GM13977 (cell line): ENCODE measurements around the gene NLRC5.

ENCODE experiments used
- DNase-seq: peaks from one replicate; pipeline ENCODE4 v3.0.0; 2012; ENCODE audit warnings: low spot score
- in situ Hi-C: fragments of 300-500 bp; cut with MboI; formaldehyde crosslinking; loops from one replicate; pipeline ENCODE4 v1.12.0; 2022; ENCODE audit warnings: low sequenced_read_pairs, low pct_unique_long_range_greater_than_20kb, mixed read lengths, inconsistent platforms; ENCODE audit not compliant: unreplicated experiment
- TF ChIP-seq, protein P1 (sequence below): IDR thresholded peaks from 2 replicates; pipeline ENCODE4 v1.5.1; 2012; ENCODE audit warnings: mild to moderate bottlenecking, control low read depth; ENCODE audit not compliant: insufficient read depth; ENCODE audit errors: extremely low read depth, missing control alignments

NLRC5 gene

DNA sequence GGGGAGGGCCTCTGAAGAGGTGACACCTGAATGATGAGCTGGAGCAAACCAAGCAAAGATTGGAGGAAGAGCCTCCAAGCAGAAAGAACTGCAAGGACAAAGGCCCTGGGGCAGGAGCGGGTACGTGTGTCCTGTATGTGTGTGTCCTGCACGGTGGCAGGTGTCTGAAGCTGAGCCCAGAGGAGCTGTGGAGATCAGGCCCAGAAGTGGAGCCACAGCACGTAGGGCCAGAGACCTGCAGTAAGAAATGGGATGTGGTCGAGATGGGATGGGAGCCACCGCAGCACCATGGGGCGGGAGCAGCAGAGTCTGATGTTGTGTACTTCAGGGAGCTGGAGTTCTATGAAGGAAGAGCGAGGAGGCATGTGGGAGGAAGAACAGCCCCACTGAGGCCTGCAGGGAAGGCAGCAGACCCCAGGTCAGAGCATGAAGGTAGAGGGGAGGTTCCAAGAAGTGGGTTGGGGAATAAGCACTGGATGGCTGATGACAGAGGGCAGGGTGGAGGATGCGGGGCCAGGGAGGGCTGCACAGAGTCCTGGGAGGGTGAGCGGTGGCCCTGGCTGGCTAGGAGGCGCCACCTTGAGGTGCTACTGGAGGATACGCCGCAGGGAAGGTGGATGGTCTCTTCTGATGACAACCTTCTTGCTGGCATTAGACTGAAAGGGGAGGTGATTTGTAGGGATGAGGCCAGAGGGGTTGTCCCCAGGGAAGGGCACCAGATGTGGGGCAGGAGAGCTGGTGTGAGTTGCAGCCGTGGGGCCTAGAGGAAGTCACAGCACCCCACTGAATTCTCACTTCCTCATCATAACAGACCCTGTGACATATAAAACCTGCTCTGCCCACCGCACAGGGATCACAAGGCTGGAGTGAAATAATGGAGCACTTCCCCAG, 38.2 kb upstream of the NLRC5 start:
- peak; percentile 66 for DNase-seq
- TF ChIP-seq, protein P1, sequence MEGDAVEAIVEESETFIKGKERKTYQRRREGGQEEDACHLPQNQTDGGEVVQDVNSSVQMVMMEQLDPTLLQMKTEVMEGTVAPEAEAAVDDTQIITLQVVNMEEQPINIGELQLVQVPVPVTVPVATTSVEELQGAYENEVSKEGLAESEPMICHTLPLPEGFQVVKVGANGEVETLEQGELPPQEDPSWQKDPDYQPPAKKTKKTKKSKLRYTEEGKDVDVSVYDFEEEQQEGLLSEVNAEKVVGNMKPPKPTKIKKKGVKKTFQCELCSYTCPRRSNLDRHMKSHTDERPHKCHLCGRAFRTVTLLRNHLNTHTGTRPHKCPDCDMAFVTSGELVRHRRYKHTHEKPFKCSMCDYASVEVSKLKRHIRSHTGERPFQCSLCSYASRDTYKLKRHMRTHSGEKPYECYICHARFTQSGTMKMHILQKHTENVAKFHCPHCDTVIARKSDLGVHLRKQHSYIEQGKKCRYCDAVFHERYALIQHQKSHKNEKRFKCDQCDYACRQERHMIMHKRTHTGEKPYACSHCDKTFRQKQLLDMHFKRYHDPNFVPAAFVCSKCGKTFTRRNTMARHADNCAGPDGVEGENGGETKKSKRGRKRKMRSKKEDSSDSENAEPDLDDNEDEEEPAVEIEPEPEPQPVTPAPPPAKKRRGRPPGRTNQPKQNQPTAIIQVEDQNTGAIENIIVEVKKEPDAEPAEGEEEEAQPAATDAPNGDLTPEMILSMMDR, result peak; percentile 79
- in situ Hi-C loops, result loop anchor here (10.0 kb wide), 1 partner anchor 86 kb away; the partner anchor contains the start of gene SLC12A3

DNA sequence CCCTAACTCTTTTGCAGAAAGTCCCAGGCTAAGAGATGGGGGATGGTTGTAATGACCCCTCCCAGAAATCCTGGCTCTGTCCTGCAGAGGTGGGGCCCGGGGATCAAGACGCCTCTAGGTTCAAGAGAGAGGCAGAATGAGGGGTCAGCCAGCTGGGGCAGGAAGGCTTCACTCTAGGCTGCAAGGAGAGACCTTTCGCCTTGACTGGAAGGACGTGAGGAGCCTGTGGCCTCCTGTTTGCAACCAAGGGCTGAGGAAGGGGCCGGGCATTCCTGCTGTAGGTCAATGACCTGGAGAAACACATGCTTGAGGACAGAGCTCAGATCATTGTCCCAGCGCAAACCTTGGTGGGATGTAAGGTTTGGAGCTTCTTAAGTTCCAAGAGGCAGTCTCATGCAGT, 36.4 kb upstream of the NLRC5 start:
- in situ Hi-C loops, result loop anchor here (10.0 kb wide), 1 partner anchor 88 kb away; the partner anchor contains the start of gene SLC12A3
- DNase-seq, result no peak
- TF ChIP-seq, protein P1, result no peak

- TF ChIP-seq, protein P1, result no peak
- in situ Hi-C loops, result loop anchor here (10.0 kb wide), 1 partner anchor 91 kb away; the partner anchor contains the start of gene SLC12A3
- DNase-seq, result no peak
Observed at GRCh38 chr16:56956076-56956475, 33.3 kb upstream of the NLRC5 start.

GRCh38 chr16:56956756-56957155, 32.6 kb upstream of the NLRC5 start:
- in situ Hi-C loops, result loop anchor here (10.0 kb wide), 1 partner anchor 92 kb away; the partner anchor contains the start of gene SLC12A3
- TF ChIP-seq, protein P1, result no peak
- no peak for DNase-seq

GRCh38 chr16:56960681-56961281, 28.6 kb upstream of the NLRC5 start:
- TF ChIP-seq, protein P1, result no peak
- in situ Hi-C loops, result no loop called here
- no peak for DNase-seq

DNA sequence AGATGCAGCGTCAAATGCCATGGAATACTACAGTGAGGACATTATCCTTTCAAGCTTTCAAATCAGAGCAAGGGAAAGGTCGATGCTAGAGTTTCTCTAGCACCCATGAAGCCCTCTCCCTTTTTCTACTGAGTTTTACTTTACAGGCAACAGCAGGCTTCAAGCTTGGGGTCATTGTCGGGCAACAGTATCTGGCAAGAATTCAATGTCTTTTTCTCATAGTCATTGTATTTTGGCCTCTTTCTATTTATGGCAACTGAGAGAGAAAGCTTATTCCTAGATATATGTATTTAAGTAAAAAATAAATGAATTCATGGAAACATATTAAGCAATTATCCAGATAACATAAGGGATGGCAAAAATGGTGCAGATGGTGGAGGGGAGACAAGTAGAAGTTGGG, 28.0 kb upstream of the NLRC5 start:
- TF ChIP-seq, protein P1, result no peak
- DNase-seq, result no peak
- in situ Hi-C loops, result no loop called here
